CD4-positive, alpha-beta memory T cell (primary cell): ENCODE data around the gene ERI3. TPM values are rescaled to one million over a fixed set of nuclear protein-coding genes. Genes with fewer than 3 reads are reported as not detected.

Experiments used
- CTCF ChIA-PET: fragments of 350-600 bp; sonication (Branson Sonifier 250); formaldehyde crosslinking; loops from one replicate; lab custom pipeline; 2021; ENCODE audit warnings: inconsistent platforms; ENCODE audit not compliant: partially characterized antibody; lab: Charles Lee
- POLR2A ChIA-PET: fragments of 350-600 bp; sonication (Branson Sonifier 250); formaldehyde crosslinking; loops from one replicate; lab custom pipeline; 2021; ENCODE audit not compliant: partially characterized antibody; lab: Charles Lee
- DNase-seq, 5 donors: peaks; one replicate each; pipeline versions ENCODE4 v3.0.0 to v3.0.0-alpha.2; 2020 to 2022; ENCODE audit warnings: mixed read lengths in 1 of 5
- H3K27ac ChIP-seq: one replicate; pipeline ENCODE4 v1.7.0; 2013; ENCODE audit warnings: low read depth, low read length
- H3K27me3 ChIP-seq: 2 replicates; pipeline ENCODE4 v1.7.0; 2013; ENCODE audit warnings: mild to moderate bottlenecking, low read length, moderate library complexity; ENCODE audit not compliant: insufficient read depth
- H3K36me3 ChIP-seq: 2 replicates; pipeline ENCODE4 v1.7.0; 2013; ENCODE audit warnings: mild to moderate bottlenecking, low read length, moderate library complexity; ENCODE audit not compliant: insufficient read depth
- H3K4me1 ChIP-seq: 2 replicates; pipeline ENCODE4 v1.7.0; 2013; ENCODE audit warnings: mild to moderate bottlenecking, low read length, moderate library complexity; ENCODE audit not compliant: insufficient read depth
- H3K4me3 ChIP-seq, 2 donors: one replicate each; pipeline ENCODE4 v1.7.0; 2013; ENCODE audit warnings: low read length in 2 of 2, mild to moderate bottlenecking in 1 of 2
- H3K9me3 ChIP-seq, 2 donors: one replicate each; pipeline ENCODE4 v1.7.0; 2013; ENCODE audit warnings: low read length in 2 of 2, control low read depth in 1 of 2; ENCODE audit not compliant: control insufficient read depth in 1 of 2
- H3K27ac Mint-ChIP-seq, 7 donors: one replicate each; pipeline ENCODE4 v1.8.0; 2020 to 2021; ENCODE audit warnings: mixed read lengths in 7 of 7, mild to moderate bottlenecking in 6 of 7, inconsistent platforms in 3 of 7, moderate library complexity in 3 of 7
- H3K27me3 Mint-ChIP-seq, 2 donors: one replicate each; pipeline ENCODE4 v1.8.0; 2020 to 2021; ENCODE audit warnings: mixed read lengths in 2 of 2
- H3K36me3 Mint-ChIP-seq, 2 donors: one replicate each; pipeline ENCODE4 v1.8.0; 2020 to 2021; ENCODE audit warnings: mixed read lengths in 2 of 2, inconsistent platforms in 1 of 2, mild to moderate bottlenecking in 1 of 2
- H3K4me1 Mint-ChIP-seq, 4 donors: one replicate each; pipeline ENCODE4 v1.8.0; 2020 to 2021; ENCODE audit warnings: mixed read lengths in 4 of 4, mild to moderate bottlenecking in 1 of 4
- H3K4me3 Mint-ChIP-seq, 8 donors: one replicate each; pipeline ENCODE4 v1.8.0; 2020 to 2021; ENCODE audit warnings: mixed read lengths in 8 of 8, mild to moderate bottlenecking in 7 of 8, moderate library complexity in 6 of 8, inconsistent platforms in 3 of 8
- H3K9me3 Mint-ChIP-seq, 8 donors: one replicate each; pipeline ENCODE4 v1.8.0; 2020 to 2021; ENCODE audit warnings: mixed read lengths in 8 of 8, mild to moderate bottlenecking in 5 of 8, inconsistent platforms in 3 of 8, moderate library complexity in 1 of 8
- intact Hi-C: fragments of 100-400 bp; cut with micrococcal nuclease; formaldehyde crosslinking; loops from one replicate; pipeline ENCODE4 v1.15.1; 2023
- polyA plus RNA-seq, 2 donors: library from polyadenylated mRNA; unstranded; fragments of 300-500 nt; fragmentation: Illumina TruSeq; gene quantifications; one replicate each; pipeline ENCODE4 v1.2.3, GENCODE V29; 2021
- total RNA-seq, 2 experiments: library from RNA; stranded (reverse); gene quantifications; one replicate each; pipeline ENCODE4 v1.2.3, GENCODE V29; 2021

Gene ERI3
- total and polyA plus RNA-seq, 4 experiments from 2014 or later, result 26.4 to 59.4 (median 31.7) TPM

DNA sequence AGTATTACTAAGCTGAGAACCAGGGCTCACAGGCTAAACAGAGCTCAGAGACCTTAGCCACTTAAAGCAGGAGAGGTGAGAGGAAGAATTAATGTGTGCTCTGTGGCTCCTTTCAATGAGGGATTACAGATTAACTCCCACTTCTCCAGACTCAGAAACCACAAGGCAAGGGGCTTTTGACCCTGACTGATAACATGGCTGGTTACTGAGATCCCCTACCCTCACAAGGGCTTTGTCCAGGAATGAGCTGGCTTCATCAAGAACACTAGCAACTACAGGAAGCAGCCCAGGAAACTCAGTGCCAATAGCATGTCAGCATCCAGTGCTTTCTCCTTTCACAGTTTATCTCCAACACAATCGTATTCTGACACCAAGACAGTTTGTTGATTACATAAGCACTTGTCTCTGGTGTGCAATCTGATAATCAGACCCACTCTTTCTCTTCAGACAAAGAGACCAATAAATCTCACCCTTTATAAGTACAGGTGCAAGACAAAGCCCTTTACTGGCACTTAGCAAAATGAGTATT, 38.8 kb downstream of the ERI3 start:
- peaks cover 11% of the 10 kb centered on the region for H3K36me3 ChIP-seq
- intact Hi-C loops, result no loop called here

GRCh38 chr1:44315521-44315920, 39.5 kb downstream of the ERI3 start:
- H3K27ac Mint-ChIP-seq, result no peak overlapping the region
- H3K36me3 ChIP-seq, result peaks cover 11% of the 10 kb centered on the region
- no peak overlapping the region for H3K27ac ChIP-seq
- no peak overlapping the region for H3K4me3 ChIP-seq
- H3K9me3 ChIP-seq, result no peaks in the 10 kb centered on the region
- H3K9me3 Mint-ChIP-seq, result no peaks in the 10 kb centered on the region
- H3K27me3 Mint-ChIP-seq, result no peaks in the 10 kb centered on the region
- POLR2A ChIA-PET, result no interaction called here
- no peaks in the 10 kb centered on the region for H3K27me3 ChIP-seq
- peaks cover 65 to 75% of the 10 kb centered on the region in 2 donors for H3K36me3 Mint-ChIP-seq
- H3K4me3 Mint-ChIP-seq, result no peak overlapping the region
- intact Hi-C loops, result no loop called here
- H3K4me1 ChIP-seq, result no peaks in the 10 kb centered on the region
- CTCF ChIA-PET, result interaction anchor here (1.0 to 6.3 kb wide), 3 partner anchors 10 to 98 kb away, joined by 3 to 30 read pairs (median 5); no protein-coding TSS in a partner anchor
- DNase-seq, result no peak
- H3K4me1 Mint-ChIP-seq, result peaks cover 0 to 8% (median 4%) of the 10 kb centered on the region in 4 donors

More for the DNA sequence above, 38.8 kb downstream of the ERI3 start:
- Histone ChIP-seq H3K4me1 (no peaks in the 10 kb centered on the region), H3K27me3 (no peaks in the 10 kb centered on the region), H3K4me3 (no peak overlapping the region), H3K27ac (no peak overlapping the region), H3K9me3 (no peaks in the 10 kb centered on the region)
- H3K9me3 Mint-ChIP-seq, result no peaks in the 10 kb centered on the region
- H3K27me3 Mint-ChIP-seq, result no peaks in the 10 kb centered on the region
- peaks cover 60 to 67% of the 10 kb centered on the region in 2 donors for H3K36me3 Mint-ChIP-seq
- H3K27ac Mint-ChIP-seq, result no peak overlapping the region
- ChIA-PET CTCF (interaction anchor here (6.3 kb wide), 1 partner anchor 99 kb away, joined by 30 read pairs; no protein-coding TSS in a partner anchor), POLR2A (no interaction called here)
- H3K4me1 Mint-ChIP-seq, result peaks cover 0 to 7% (median 3%) of the 10 kb centered on the region in 4 donors
- no peak overlapping the region for H3K4me3 Mint-ChIP-seq
- DNase-seq, result no peak

DNA sequence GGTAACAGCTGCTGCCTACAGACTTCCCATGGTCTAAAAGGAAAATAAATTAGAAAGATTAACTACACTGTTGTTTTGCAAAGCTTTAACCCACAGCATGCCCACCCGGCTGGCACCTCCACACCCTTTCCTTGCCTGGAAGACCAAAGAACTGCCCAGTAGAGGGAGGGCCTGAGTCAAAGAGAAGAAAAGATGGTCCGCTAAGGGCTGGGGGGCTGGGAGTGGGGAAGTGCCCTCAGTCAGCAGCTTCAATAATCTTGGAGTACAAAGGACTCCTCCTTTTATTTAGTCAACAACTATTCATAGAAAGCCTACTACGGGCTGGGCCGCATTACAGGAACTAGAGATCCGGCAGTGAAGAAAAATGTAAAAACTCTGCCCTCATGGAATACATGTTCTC, 40.6 kb downstream of the ERI3 start:
- Histone ChIP-seq H3K9me3 (no peaks in the 10 kb centered on the region), H3K4me1 (no peaks in the 10 kb centered on the region), H3K4me3 (no peak overlapping the region), H3K27ac (no peak overlapping the region), H3K27me3 (no peaks in the 10 kb centered on the region), H3K36me3 (peaks cover 15% of the 10 kb centered on the region)
- ChIA-PET CTCF (interaction anchor here (0.7 to 6.3 kb wide), 3 partner anchors 8 to 97 kb away, joined by 3 to 30 read pairs (median 5); no protein-coding TSS in a partner anchor), POLR2A (no interaction called here)
- Mint-ChIP-seq H3K27me3 (no peaks in the 10 kb centered on the region), H3K4me3 (no peak overlapping the region), H3K36me3 (peaks cover 65 to 73% of the 10 kb centered on the region in 2 donors), H3K27ac (no peak overlapping the region), H3K4me1 (peaks cover 0 to 8% (median 4%) of the 10 kb centered on the region in 4 donors), H3K9me3 (no peaks in the 10 kb centered on the region)
- DNase-seq, result no peak
- intact Hi-C loops, result no loop called here

GRCh38 chr1:44313265-44313918, 41.7 kb downstream of the ERI3 start:
- Mint-ChIP-seq H3K9me3 (no peaks in the 10 kb centered on the region), H3K27ac (no peak overlapping the region), H3K36me3 (peaks cover 64 to 71% of the 10 kb centered on the region in 2 donors), H3K4me1 (peaks cover 0 to 3% (median under 1%) of the 10 kb centered on the region in 4 donors), H3K27me3 (no peaks in the 10 kb centered on the region), H3K4me3 (no peak overlapping the region)
- CTCF ChIA-PET, result interaction anchor here (1.3 to 6.3 kb wide), 2 partner anchors 96 to 339 kb away, joined by 3 to 30 read pairs; no protein-coding TSS in a partner anchor
- intact Hi-C loops, result no loop called here
- H3K4me3 ChIP-seq, result no peak overlapping the region
- no peaks in the 10 kb centered on the region for H3K9me3 ChIP-seq
- peaks cover 20% of the 10 kb centered on the region for H3K36me3 ChIP-seq
- H3K27me3 ChIP-seq, result no peaks in the 10 kb centered on the region
- no peak for DNase-seq
- POLR2A ChIA-PET, result no interaction called here
- no peak overlapping the region for H3K27ac ChIP-seq
- H3K4me1 ChIP-seq, result no peaks in the 10 kb centered on the region

- H3K9me3 ChIP-seq, result no peaks in the 10 kb centered on the region
- peaks cover 0 to 3% (median under 1%) of the 10 kb centered on the region in 4 donors for H3K4me1 Mint-ChIP-seq
- H3K27ac Mint-ChIP-seq, result no peak overlapping the region
- no peak overlapping the region for H3K4me3 ChIP-seq
- H3K9me3 Mint-ChIP-seq, result no peaks in the 10 kb centered on the region
- peaks cover 66 to 71% of the 10 kb centered on the region in 2 donors for H3K36me3 Mint-ChIP-seq
- H3K4me1 ChIP-seq, result no peaks in the 10 kb centered on the region
- peaks cover 28% of the 10 kb centered on the region for H3K36me3 ChIP-seq
- no peak overlapping the region for H3K4me3 Mint-ChIP-seq
- ChIA-PET POLR2A (no interaction called here), CTCF (interaction anchor here (1.3 to 6.3 kb wide), 3 partner anchors 8 to 340 kb away, joined by 3 to 30 read pairs (median 14); no protein-coding TSS in a partner anchor)
- no peaks in the 10 kb centered on the region for H3K27me3 ChIP-seq
- DNase-seq, result no peak
- intact Hi-C loops, result no loop called here
- no peaks in the 10 kb centered on the region for H3K27me3 Mint-ChIP-seq
- H3K27ac ChIP-seq, result no peak overlapping the region
These were observed 42.5 kb downstream of the ERI3 start for GRCh38 chr1:44312399-44313196.

DNA sequence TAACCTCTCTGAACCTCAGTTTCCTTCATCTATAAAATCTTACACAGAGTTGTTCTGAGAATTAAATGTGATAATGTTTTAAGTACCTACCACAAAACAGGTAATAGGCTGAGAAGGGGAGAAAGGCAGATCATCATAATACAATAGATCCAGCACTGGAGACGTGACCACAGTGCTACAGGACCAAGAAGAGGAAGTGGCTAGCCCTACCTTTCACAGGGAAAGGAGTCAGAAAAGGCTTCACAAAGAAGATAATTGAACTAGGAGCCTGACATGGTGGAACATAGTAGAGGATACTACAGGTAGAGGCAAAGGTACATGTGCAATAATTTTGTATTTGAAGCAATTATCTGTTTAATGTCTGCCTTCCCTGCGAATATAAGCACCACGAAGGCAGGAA, 45.1 kb downstream of the ERI3 start:
- H3K4me3 ChIP-seq, result no peak overlapping the region
- H3K36me3 ChIP-seq, result peaks cover 40% of the 10 kb centered on the region
- no peak for DNase-seq

More for the DNA sequence above, 45.1 kb downstream of the ERI3 start:
- H3K36me3 Mint-ChIP-seq, result peaks cover 76 to 79% of the 10 kb centered on the region in 2 donors
- H3K27me3 ChIP-seq, result no peaks in the 10 kb centered on the region
- H3K9me3 ChIP-seq, result no peaks in the 10 kb centered on the region
- intact Hi-C loops, result no loop called here
- CTCF ChIA-PET, result interaction anchor here (2.5 kb wide), 1 partner anchor 11 kb away, joined by 14 read pairs; no protein-coding TSS in a partner anchor
- H3K4me3 Mint-ChIP-seq, result no peak overlapping the region
- H3K27ac Mint-ChIP-seq, result no peak overlapping the region
- H3K27ac ChIP-seq, result no peak overlapping the region
- peaks cover 0 to 8% (median under 1%) of the 10 kb centered on the region in 4 donors for H3K4me1 Mint-ChIP-seq
- no peaks in the 10 kb centered on the region for H3K27me3 Mint-ChIP-seq
- POLR2A ChIA-PET, result no interaction called here
- H3K9me3 Mint-ChIP-seq, result no peaks in the 10 kb centered on the region
- no peaks in the 10 kb centered on the region for H3K4me1 ChIP-seq
